HL-60 (cell line): Measurements from ENCODE around the gene HAUS2.

Experiments
- DNase-seq, 2 experiments: peaks; one replicate each; pipeline ENCODE4 v3.0.0-alpha.2; 2010 to 2020; ENCODE audit warnings: low read depth in 1 of 2, low spot score in 1 of 2
- H3K27ac ChIP-seq: fragments of 250-450 bp; sonication (Bioruptor Pico); replicated peaks from 2 replicates; pipeline ENCODE4 v1.5.1; 2020; ENCODE audit warnings: mild to moderate bottlenecking, moderate library complexity
- H3K27me3 ChIP-seq: fragments of 250-450 bp; sonication (Bioruptor Pico); 2 replicates; pipeline ENCODE4 v1.5.1; 2021; ENCODE audit warnings: mild to moderate bottlenecking, moderate library complexity; ENCODE audit not compliant: insufficient read depth, poor library complexity, severe bottlenecking
- H3K4me3 ChIP-seq: replicated peaks from 2 replicates; pipeline ENCODE4 v1.5.1; 2011; ENCODE audit warnings: mild to moderate bottlenecking, control low read depth, low read length; ENCODE audit not compliant: insufficient read depth
- GABPA ChIP-seq: IDR thresholded peaks from 2 replicates; pipeline ENCODE4 v1.6.1; 2012; ENCODE audit warnings: low read depth
- POLR2AphosphoS5 ChIP-seq: IDR thresholded peaks from 2 replicates; pipeline ENCODE4 v1.6.1; 2012; ENCODE audit warnings: low read depth
- SPI1 ChIP-seq: IDR thresholded peaks from 2 replicates; pipeline ENCODE4 v1.6.1; 2012; ENCODE audit warnings: low read depth, mild to moderate bottlenecking, borderline replicate concordance
- TF ChIP-seq, protein P1 (sequence below): IDR thresholded peaks from 2 replicates; pipeline ENCODE4 v1.6.1; 2012; ENCODE audit warnings: low read depth; ENCODE audit not compliant: insufficient replicate concordance
- TF ChIP-seq, protein P2 (sequence below): IDR thresholded peaks from one replicate; pipeline ENCODE4 v1.5.1; 2011; ENCODE audit warnings: low read length, control low read depth, inconsistent platforms; ENCODE audit not compliant: insufficient read depth

Gene HAUS2

DNA sequence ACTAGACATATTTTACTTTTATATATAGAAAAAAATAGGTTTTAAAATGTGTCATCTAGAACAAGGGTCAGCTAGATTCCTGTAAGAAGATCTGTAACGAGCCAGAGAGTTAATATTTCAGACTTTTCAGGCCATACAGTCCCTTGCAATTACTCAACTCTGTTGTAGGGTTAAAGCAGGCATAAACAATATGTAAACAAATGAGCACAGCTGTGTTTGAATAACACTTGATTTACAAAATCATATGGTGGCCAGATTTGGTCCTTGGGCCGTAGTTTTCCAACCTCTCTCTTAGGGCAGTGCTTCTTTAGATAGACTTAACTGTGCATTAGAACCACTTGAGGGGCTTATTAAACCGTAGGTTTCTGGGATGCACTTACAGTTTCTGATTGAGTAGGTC, 19.7 kb upstream of the HAUS2 start:
- DNase-seq = no peak
- H3K4me3 ChIP-seq = no peak overlapping the region
- H3K27me3 ChIP-seq = no peaks in the 10 kb centered on the region
- TF ChIP-seq SPI1 (no peak), POLR2AphosphoS5 (no peak), GABPA (no peak)
- TF ChIP-seq, protein P1, sequence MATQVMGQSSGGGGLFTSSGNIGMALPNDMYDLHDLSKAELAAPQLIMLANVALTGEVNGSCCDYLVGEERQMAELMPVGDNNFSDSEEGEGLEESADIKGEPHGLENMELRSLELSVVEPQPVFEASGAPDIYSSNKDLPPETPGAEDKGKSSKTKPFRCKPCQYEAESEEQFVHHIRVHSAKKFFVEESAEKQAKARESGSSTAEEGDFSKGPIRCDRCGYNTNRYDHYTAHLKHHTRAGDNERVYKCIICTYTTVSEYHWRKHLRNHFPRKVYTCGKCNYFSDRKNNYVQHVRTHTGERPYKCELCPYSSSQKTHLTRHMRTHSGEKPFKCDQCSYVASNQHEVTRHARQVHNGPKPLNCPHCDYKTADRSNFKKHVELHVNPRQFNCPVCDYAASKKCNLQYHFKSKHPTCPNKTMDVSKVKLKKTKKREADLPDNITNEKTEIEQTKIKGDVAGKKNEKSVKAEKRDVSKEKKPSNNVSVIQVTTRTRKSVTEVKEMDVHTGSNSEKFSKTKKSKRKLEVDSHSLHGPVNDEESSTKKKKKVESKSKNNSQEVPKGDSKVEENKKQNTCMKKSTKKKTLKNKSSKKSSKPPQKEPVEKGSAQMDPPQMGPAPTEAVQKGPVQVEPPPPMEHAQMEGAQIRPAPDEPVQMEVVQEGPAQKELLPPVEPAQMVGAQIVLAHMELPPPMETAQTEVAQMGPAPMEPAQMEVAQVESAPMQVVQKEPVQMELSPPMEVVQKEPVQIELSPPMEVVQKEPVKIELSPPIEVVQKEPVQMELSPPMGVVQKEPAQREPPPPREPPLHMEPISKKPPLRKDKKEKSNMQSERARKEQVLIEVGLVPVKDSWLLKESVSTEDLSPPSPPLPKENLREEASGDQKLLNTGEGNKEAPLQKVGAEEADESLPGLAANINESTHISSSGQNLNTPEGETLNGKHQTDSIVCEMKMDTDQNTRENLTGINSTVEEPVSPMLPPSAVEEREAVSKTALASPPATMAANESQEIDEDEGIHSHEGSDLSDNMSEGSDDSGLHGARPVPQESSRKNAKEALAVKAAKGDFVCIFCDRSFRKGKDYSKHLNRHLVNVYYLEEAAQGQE = no peak
- TF ChIP-seq, protein P2, sequence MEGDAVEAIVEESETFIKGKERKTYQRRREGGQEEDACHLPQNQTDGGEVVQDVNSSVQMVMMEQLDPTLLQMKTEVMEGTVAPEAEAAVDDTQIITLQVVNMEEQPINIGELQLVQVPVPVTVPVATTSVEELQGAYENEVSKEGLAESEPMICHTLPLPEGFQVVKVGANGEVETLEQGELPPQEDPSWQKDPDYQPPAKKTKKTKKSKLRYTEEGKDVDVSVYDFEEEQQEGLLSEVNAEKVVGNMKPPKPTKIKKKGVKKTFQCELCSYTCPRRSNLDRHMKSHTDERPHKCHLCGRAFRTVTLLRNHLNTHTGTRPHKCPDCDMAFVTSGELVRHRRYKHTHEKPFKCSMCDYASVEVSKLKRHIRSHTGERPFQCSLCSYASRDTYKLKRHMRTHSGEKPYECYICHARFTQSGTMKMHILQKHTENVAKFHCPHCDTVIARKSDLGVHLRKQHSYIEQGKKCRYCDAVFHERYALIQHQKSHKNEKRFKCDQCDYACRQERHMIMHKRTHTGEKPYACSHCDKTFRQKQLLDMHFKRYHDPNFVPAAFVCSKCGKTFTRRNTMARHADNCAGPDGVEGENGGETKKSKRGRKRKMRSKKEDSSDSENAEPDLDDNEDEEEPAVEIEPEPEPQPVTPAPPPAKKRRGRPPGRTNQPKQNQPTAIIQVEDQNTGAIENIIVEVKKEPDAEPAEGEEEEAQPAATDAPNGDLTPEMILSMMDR = no peak
- no peak overlapping the region for H3K27ac ChIP-seq

DNA sequence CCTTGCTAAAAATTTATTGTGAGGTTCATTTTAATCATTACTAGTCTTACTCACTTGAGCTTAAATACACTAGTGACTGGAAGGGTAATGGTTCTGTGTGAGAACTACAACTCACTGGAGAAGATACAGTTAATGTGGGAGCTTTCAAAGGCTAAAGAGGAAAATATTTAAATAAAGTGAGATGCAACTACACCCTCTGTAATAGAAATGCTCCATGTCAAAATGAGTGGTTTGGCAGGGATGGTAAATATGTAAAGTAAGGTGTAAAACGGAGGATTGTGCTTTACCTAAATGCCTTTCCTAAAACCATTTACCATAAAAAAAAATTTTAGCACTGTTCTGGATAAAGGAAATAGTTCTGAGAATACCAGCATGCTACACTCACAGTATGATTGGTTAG, 15.4 kb upstream of the HAUS2 start:
- Histone ChIP-seq H3K4me3 (no peak overlapping the region), H3K27me3 (no peaks in the 10 kb centered on the region), H3K27ac (no peak overlapping the region)
- TF ChIP-seq, protein P1 = no peak
- TF ChIP-seq POLR2AphosphoS5 (no peak), SPI1 (no peak), GABPA (no peak)
- TF ChIP-seq, protein P2 = no peak
- DNase-seq = no peak

DNA sequence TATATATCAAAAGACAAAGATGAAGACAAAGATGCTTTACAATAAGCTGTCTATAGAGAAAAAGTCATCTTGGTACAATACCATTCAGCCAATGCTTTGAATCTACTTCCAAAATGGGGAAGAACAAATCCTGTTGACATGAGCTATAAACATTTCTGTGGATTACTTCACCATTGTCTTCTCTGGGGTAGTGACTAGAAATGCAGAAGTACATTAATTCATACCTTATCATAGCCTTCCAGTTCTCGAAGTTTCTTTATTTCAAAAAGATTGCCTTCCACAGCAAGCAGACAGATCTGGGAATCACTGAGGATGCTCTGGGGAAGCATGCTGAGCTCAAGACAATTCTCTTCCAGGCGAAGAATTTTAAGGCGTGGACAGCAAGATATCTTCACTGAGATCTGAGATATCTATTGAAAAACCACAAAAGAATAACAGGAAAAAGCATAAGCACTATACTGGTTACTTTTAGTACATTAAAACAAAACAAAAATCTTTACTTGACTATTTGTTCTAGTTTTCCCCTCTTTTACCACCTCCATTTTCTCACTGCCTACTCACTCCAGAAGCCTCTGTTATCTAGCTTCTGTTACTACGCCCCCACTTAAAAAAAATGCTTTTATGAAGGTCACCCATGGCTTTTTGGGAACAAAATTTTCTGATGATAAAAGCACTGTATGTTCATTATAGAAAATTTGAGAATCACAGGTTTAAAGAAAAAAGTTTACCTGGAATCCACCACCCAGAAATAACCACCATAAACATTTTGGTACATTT, 3.6 kb upstream of the HAUS2 start:
- no peaks in the 10 kb centered on the region for H3K27me3 ChIP-seq
- DNase-seq = peak in 1 of 2 experiments; percentile 33
- no peak overlapping the region for H3K4me3 ChIP-seq
- TF ChIP-seq SPI1 (peak; percentile 47; the same call in 1 of the 2 replicates), GABPA (no peak)
- TF ChIP-seq, protein P1 = no peak
- peak overlapping the region; percentile 46 for H3K27ac ChIP-seq
